Fibroblast of skin of left biceps (primary cell): Measurements from ENCODE around the gene SPOCK1.

Experiments used
- DNase-seq, 2 experiments: peaks; one replicate each; pipeline ENCODE4 v3.0.0-alpha.2; 2013; ENCODE audit warnings: low read depth in 2 of 2

Gene SPOCK1

DNA sequence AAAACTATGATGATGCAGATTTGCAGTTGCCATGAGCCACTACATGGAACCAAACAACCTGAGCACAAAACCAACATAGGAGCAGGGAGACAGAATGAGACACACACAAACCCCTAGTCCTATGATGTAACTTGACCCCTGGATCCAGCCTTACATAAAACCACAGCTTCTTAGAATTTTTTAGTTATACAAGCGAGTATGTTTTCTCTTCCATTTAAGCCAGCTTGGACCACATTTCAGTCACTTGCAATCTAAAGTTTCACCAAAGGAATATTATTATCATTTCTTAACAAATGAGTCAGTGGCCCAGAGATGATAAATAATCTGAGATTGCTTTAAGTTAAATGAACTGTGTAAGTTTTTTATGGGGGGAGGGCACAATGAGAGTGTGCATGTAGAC is 6.8 kb downstream of the SPOCK1 start:
- peak; percentile 50 to 54 for DNase-seq

- DNase-seq = no peak
These were observed 8.0 kb downstream of the SPOCK1 start for GRCh38 chr5:137491121-137491520.

DNA sequence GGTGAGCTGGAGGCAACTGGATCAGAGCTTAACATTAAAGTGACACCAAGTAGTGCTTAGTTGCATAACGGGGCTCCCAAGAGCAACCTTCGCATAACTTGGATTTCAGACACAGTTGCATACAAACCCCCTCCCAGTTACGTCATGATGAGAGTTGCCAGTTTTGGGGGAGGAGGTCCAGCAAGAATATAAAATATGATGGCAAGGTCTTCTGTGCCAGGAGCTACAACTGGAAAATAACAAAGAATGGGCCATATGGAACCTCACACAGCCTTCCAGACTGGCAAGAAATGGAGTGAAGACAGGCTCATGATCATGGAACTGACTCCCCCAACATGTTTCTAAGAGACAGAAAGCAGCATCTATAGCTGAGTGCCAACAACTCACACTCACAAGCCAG is 8.5 kb downstream of the SPOCK1 start:
- DNase-seq = no peak

GRCh38 chr5:137488974-137489373 is 10.2 kb downstream of the SPOCK1 start:
- DNase-seq = no peak

DNA sequence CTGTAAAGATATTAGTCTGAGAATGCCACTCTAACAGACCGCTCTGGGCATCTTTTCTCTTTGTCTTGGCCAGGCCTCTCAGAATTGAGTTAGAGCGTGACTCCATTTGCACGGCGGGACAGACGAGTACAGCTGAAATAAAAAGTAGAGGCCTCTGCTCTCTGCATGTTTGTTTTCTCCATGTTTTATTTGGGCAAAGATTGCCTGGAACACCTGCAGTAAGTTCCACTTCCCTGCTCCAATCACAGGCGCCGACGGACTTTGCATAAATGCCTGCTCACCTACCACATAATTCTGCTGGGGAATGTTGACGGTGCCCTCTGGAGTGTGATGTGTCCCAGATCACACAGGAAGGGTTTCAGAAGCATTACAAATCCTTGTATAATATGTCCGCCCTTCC is 10.6 kb downstream of the SPOCK1 start:
- no peak for DNase-seq

- DNase-seq = peak; percentile 64 to 73
These were observed 11.5 kb downstream of the SPOCK1 start for GRCh38 chr5:137487600-137487999.

- no peak for DNase-seq
These were observed 12.4 kb downstream of the SPOCK1 start for GRCh38 chr5:137486707-137487106.

- no peak for DNase-seq
These were observed 17.5 kb downstream of the SPOCK1 start for GRCh38 chr5:137481596-137481995.

- DNase-seq = no peak
These were observed 21.1 kb downstream of the SPOCK1 start for GRCh38 chr5:137478043-137478442.

DNA sequence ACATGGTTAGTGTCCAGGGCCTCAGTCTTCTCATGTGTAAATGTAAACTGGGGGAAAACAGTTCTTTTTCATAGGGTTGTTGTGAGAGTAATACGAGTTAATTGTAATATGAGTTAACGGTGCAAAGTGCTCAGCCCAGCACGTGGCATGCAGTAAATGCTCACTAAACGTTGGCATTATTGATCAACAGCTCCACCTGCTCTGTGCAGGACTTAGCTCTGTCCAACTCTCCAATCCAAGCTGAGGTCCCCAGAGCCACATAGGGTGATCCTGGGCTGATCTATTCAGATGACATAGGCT is 28.3 kb downstream of the SPOCK1 start:
- no peak for DNase-seq

GRCh38 chr5:137470111-137470920 is 28.8 kb downstream of the SPOCK1 start:
- peak; percentile 72 to 78 for DNase-seq

- DNase-seq = no peak
These were observed 32.2 kb downstream of the SPOCK1 start for GRCh38 chr5:137466889-137467288.

GRCh38 chr5:137465930-137466329 is 33.2 kb downstream of the SPOCK1 start:
- DNase-seq = no peak

GRCh38 chr5:137462816-137463520 is 36.2 kb downstream of the SPOCK1 start:
- no peak for DNase-seq

- no peak for DNase-seq
These were observed 36.9 kb downstream of the SPOCK1 start for GRCh38 chr5:137462265-137462590.

- DNase-seq = no peak
These were observed 37.5 kb downstream of the SPOCK1 start for GRCh38 chr5:137461391-137462264.

DNA sequence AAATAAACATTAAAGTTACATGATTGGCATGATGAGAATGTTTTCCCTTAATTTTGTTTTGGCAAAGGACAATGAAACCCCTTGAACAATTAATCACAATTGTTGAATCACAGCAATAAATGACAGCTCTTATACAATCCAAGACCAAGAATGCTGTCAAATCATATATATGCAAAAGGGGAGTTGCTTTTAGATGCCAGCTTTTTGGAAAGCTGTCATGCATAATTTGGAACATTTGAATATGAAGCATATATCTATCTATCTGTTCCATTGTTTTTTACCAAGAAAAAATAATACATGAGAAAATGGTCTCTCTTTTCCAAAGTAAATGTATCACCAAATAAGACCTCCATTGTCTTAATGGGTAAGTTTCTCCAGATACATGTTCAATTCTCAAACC is 44.5 kb downstream of the SPOCK1 start:
- no peak for DNase-seq

- peak in 1 of 2 experiments; percentile 22 for DNase-seq
These were observed 45.5 kb downstream of the SPOCK1 start for GRCh38 chr5:137453483-137454080.

GRCh38 chr5:137450759-137451158 is 48.4 kb downstream of the SPOCK1 start:
- no peak for DNase-seq

GRCh38 chr5:137448868-137449267 is 50.3 kb downstream of the SPOCK1 start:
- DNase-seq = no peak

- DNase-seq = no peak
These were observed 52.5 kb downstream of the SPOCK1 start for GRCh38 chr5:137446615-137447014.

DNA sequence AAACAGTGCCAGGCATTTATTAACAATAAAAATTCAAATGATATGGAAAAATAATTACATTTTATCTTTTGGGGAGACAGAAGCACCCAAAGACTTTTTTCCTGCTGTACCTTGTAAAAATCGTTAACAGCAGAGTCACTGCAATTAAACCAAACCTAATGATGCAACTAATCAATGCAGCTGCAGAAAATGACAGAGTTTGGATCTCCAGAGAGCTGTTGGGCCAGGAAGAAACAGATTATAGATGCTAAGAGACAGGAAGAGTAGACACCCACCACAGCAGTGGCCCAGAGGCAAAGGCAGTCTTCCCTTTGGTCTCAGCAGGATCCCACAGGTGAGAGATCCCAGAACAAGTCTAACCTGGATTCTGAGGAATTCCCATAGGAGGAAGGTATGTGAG is 53.0 kb downstream of the SPOCK1 start:
- DNase-seq = no peak
